Stimulated activated CD4-positive, alpha-beta T cell treated with anti-CD3 and anti-CD28 coated beads, Interleukin-15, amount 100 ng/mL, for 24 hours (primary cell): Measurements from ENCODE around the gene IL15.
A peak's percentile ranks its signal among the peaks of the same experiment; 100 is the strongest.
"Not testable (repeated sequence)": the region's sequence is repeated elsewhere in the genome, so short reads cannot be mapped to it uniquely, and the experiment has no call there.

Experiments used
- DNase-seq: peaks from one replicate; pipeline ENCODE4 v3.0.0-alpha.2; 2020

Gene IL15

DNA sequence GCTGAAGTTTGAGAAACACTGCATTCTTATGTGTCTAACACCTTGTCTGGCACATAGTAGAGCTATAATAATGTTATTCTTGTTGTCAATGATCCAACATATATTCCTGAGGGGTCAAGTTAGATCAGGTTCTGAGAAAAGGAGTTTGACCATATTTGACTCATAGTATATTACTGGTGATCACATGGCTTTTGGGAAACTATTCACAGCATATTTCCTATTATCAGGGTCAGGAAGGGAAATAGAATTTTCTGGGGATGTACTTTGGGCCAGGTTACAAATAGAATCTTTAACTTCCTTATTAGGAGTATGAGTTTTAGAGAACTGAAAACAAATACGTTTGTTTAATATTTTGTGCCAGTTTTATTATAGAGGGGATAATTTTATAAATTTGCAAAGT is 11.6 kb downstream of the IL15 start:
- DNase-seq: no peak

DNA sequence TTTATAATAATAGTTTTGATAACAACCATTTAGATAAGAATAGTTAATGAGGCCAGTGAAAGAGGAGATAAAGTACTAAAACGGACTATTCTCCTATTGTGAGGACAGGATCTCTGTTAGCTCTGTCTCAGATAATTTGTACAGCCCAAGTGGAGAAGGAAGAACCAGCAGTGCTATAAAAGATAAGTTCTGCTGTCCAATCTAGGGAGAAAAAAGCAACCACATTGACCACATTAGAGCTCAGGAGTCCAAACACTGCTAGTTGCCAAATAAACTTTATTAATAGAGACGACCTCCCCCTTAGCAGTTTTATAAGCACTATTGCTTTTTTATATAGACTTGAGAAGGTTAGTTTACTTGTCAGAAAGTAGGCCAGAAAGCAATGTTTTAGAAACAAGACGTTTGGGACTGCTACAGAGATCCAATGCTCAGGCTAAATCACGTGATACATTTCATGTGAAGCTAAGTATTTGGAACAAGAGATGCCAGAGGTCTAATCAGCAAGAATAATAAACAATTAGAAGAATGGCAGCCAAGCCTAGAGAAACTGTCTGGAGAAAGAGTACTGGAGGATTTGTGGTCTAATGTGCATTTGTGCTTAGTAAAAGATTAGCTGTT is 15.9 kb downstream of the IL15 start:
- DNase-seq: no peak

DNA sequence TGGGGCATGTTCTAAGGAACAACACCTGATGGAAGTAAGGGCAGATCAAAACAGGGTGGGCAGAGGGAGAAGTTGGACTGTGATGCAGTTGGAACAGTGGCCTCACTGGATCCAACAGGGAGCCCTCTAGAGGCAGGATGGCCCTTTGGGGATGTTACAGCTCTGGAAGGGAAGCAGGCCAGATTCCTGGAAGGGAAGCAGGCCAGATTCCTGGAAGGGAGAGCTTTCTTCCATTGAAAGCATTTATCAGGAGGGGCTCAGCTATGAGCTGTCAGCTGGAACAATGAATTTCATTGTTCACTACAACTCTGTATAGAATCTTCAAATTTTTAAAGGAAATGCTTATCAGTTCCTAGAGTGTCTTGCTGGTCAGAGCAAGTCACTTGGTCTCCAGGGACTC is 17.7 kb downstream of the IL15 start:
- no peak for DNase-seq

DNA sequence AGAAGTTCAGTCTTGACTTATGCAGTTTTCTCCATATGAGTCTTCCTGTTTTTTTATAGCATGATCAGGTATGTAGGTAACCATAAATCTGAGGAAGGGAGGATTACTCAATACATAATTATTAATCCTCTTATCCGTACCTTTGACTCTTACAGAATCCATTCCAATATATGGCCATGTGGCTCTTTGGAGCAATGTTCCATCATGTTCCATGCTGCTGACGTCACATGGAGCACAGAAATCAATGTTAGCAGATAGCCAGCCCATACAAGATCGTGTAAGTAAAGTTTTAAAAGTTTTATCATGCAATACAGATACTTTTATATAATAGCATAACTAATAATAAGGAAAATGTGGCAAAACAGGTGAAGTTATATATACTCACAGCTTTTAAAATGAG is 19.6 kb downstream of the IL15 start:
- DNase-seq: no peak

DNA sequence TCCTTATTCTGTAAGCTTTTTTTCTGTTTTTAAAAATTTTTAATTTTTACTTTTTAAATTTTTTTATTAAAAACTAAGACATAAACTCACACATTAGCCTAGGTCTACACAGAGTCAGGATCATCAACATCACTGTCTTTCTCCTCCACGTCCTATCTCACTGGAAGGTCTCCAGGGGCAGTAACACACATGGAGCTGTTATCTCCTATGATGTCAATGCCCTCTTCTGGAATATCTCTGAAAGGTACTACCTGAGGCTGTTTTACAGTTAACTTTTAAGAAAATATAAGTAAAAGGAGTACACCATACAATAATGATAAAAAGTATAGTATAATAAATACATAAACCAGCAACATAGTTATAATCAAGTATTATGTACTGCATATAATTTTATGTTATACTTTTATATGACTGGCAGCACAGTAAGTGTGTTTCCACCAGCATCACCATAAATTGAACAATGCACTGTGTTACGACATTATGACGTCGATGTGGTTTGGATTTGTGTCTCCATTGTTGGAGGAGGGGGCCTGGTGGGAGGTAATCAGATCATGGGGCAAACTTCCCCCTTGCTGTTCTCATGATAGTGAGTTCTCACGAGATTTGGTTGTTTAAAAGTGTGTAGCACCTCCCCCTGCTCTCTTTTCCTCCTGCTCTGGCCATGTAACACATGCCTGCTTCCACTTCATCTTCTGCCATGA is 21.3 kb downstream of the IL15 start:
- DNase-seq: no peak

DNA sequence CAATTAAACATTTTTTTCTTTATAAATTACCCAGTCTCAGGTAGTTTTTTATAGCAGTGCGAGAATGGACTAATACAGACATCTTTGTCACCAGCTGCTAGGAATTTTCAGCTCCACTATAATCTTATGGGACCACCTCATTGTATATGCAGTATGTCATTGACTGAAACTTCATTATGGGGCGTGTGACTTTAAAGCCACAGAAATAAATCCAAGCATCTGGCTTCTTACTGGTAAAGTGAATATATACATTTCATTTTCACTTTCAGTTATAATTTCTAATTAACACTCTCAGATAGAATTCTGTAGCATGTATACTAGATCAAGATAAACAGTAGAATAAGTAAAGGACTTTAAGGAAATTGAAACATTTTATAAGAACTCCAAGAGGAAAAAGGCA is 21.9 kb downstream of the IL15 start:
- DNase-seq: no peak

DNA sequence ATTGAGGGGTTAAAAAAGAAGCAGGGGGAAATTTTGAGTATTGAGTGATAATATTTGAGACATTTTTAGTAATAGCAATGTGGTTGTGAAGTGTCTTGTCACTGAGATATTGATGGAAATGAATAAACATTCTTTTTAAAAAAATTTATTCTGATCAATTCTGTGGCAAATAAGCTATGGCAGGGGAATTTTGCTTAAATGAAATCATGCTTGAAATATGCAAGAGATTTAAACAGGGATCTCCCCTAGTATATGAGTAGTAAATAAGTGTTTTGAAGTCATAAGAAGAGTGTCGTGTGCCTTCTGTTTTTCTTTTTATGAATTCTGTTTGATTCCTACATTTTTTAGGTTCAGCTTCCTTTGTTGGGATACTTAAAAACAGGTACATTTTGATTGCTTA is 23.2 kb downstream of the IL15 start:
- no peak for DNase-seq

DNA sequence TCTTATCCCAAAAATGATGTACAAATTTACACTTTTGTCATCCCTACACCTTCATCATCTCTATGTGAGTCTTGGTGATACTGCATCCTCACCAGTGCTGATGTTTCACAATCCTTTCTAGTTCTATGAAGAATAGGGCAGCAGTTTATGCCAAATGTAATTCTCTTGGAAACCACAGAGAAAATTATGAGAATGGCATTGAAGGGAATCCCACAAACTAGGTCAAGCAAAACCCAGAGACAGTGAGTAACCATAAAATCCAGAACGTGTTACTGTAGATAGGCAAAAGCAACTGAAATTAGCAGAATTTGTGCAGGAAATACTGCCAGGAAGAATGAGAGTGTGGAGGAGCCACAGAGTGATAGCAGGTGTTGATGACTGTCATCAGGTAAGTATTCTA is 24.5 kb downstream of the IL15 start:
- no peak for DNase-seq

DNA sequence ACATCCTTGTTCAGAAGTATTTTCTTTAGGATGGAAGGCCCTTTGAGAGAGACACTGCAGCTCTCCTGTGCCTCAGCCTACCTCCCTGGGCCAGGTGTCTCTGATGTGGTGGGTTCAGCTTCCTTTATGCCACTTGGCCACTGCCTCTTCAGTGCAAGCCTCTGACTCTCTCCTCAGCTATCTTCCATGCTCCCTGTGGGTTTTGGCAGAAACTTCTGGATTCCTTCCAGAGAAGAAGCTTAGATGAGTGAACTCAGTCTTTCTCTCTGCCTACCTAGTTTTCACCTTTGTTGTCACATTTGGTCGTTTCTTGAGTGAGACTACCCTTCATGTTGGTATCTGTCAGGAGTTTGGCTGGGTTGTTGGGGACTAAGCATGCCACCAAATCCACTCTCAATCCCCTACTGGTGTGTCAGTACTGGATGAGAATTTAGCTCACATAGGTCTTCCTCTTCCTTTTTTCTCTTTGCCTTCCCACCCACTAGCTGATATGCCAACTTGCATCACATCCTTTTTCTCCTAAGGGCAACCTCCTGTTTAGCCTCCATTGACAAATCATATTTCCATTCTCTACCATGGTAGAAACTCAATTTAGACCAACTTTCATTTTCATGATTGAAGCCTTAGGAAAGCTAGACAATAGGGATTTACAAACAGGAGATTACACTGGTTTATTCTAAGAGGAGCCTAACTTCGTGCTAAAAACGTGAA is 32.0 kb downstream of the IL15 start:
- DNase-seq: no peak

DNA sequence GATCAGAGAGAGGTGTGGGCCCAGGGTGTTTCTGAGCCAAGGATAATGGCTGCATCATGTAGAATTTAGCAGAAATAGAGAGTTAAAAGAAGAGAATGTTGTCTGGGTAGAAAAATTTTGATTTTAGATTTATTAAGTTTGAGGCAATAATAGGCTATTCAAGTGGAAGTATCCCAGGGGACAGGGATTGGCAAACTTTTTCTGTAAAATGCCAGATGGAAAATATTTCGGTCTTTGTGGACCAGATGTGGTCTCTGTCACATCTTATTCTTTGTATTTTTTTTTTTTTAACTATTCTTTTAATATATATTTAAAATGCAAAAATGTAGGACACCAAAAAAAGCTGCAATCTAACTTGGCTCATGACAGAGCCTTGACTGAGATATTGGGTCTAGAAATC is 33.1 kb downstream of the IL15 start:
- no peak for DNase-seq

DNA sequence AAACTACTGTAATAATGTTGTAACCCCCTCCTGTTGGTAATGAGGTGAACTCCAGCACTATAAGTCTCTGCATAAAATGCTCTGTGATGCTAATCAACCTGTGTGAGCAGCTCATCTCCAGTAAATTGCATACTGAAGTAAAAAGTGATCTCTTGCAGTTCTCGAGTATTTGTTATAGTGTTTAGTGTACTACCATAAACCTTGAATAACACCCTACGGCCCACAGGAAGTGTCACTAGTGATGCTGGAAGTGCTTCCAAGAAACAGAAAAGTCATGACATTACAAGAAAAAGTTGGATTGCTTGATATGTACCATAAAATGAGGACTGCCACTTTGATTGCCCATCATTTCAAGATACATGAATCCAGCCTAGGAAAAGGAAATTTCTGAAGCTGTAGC is 39.0 kb downstream of the IL15 start:
- DNase-seq: no peak

DNA sequence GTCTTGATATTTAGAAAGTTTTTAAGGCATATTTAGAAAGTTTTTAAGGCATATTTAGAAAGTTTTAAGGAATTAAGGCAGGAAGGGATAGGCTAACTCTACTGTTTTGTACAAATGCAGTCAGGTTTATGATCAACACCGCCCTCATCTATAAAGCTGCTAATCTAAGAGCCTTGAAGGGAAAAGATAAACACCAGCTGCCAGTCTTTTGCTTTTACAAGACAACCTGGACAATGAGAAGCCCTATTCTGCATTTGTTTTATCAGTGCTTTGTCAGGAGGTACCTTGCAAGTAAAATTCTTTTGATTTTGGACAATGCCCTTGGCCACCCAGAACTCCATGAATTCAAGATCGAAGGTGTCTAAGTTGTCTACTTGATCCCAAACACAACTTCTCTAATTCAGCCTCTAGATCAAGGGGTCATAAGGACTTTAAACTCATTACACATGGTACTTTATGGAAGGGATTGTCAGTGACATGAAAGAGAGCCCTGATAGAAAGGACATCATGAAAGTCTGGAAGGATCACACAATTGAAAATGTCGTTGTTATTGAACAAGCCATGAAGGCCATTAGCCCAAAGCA is 39.8 kb downstream of the IL15 start:
- DNase-seq: no peak

DNA sequence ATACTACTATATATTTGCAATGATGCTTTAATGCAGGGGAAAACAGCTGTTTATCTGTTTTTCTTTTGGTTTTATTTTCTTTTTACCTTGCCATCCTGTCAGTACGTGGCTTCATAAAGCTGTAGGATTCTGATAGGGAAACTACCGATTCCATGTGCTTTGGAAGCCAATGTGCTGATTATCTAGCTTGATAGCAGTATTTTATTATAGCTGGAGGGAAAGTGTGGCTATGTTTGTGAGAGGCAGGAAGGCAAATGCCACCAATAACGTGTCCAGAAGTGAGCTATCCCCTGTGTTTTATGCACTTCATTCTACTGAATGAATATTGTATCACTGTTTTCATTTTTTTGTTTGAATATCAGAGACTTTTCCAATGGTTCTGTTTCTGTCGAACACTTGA is 43.7 kb downstream of the IL15 start:
- DNase-seq: no peak

DNA sequence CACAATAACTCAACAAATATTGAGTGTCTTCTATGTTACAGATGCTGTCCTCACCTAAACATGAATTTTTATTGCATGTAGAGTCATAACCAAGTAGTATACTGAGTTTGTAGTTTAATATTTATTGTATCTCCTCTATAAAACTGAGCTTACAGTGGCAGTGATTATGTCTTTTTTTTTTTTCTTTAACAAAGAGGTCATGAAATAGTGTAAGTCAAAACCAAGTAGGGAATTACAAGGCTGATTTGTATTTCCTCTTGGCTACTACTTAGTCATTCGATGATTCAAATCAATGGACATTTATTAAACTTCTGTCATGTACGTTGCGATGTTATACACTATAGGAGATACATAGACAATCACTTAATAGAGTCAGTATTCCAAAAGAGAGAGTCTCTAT is 48.4 kb downstream of the IL15 start:
- DNase-seq: no peak

DNA sequence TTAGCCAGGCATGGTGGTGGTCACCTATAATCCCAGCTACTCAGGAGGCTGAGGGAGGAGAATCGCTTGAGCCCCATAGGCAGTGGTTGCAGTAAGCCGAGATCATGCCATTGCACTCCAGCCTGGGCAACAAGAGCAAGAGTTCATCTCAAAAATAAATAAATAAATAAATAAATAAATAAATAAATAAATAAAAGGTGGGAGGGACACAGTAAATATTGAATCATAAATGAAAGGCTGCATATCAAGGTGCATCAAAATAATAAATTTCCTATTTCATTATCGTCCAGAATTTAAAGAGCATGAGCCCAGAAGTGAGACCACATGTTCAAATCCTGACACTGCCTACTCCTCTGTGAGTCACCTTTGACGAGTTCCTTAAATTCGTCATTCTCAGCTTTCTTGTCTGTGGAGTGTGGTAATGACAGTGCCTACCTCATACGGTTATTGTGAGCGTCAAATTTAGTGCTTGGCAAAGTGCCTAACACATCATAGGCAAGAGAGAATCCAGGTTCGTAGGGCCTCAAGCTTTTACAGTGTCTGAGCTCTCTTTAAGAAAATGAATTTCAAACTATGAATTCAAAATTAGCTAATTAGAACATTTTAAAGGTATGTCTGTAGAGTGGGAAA is 49.9 kb downstream of the IL15 start:
- no peak for DNase-seq

DNA sequence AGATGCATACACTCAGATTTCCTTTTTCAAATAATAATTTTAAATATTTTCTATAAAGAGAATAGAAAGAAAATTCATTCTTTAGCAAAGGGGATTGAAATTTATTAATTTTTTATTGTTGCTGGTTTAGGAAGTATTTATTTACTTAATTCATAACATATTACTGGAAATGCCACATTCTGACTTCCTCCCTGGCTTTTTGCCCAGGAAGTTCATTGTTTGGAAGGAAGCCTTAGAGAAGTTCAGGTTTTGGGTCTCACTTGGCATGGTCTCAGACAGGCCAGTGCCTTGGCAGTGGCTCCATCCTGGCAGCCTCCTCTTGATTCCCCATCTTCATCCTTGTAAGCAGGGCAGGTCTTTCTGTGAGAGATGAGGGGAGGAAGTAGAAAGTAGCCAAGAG is 50.5 kb downstream of the IL15 start:
- no peak for DNase-seq

DNA sequence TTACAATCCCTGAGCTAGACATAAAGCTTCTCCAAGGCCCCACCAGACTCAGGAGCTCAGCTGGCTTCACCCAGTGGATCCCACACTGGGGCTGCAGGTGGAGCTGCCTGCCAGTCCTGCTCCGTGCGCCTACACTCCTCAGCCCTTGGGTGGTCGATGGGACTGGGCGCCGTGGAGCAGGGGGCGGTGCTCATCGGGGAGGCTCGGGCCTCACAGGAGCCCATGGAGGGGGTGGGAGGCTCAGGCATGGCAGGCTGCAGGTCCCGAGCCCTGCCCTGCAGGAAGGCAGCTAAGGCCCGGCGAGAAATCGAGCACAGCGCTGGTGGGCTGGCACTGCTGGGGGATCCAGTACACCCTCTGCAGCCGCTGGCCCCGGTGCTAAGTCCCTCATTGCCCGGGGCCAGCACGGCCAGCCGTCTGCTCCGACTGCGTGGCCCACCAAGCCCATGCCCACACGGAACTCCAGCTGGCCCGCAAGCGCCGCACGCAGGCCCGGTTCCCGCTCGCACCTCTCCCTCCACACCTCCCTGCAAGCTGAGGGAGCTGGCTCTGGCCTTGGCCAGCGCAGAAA is 53.4 kb downstream of the IL15 start:
- not testable (repeated sequence) for DNase-seq

DNA sequence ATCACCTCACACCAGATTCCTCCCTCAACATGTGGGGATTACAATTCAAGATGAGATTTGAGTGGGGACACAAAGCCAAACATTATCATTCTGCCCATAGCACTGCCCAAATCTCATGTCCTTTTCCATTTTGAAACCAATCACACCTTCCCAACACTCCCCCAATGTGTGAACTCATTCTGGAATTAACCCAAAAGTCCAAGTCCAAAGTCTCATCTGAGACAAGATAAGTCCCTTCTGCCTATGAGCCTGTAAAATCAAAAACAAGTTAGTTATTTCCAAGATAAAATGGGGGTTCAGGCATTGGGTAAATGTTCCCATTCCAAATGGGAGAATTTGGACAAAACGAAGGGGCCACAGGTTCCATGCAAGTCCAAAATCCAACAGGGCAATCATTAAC is 54.9 kb downstream of the IL15 start:
- DNase-seq: not testable (repeated sequence)

DNA sequence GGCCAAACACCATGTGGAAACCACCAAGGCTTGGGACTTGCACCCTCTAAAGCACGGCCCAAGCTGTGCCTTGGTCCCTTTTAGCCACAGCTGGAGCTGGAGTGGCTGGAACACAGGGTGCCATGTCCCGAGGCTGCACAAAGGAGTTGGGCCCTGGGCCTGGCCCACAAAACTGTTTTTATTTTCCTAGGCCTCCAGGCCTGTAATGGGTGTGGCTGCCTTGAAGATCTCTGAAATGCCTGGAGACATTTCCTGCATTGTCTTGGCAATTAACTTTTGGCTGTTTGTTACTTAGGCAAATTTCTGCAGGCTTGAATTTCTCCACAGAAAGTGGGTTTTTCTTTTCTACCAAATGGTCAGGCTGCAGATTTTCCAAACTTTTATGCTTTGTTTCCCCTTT is 55.7 kb downstream of the IL15 start:
- no peak for DNase-seq

DNA sequence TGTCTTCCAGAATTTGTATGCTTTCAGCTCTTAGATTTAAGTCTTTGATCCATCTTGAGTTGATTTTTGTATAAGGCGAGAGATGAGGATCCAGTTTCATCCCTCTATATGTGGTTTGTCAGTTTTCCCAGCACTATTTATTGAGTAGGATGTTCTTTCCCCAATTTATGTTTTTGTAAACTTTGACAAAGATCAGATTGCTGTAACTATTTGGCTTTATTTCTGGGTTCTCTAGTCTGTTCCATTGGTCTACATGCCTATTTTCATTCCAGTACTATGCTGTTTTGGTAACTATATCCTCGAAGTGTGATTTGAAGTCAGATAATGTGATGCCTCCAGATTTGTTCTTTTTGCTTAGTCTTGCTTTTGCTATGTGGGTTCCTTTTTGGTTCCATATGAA is 60.7 kb downstream of the IL15 start:
- DNase-seq: no peak

DNA sequence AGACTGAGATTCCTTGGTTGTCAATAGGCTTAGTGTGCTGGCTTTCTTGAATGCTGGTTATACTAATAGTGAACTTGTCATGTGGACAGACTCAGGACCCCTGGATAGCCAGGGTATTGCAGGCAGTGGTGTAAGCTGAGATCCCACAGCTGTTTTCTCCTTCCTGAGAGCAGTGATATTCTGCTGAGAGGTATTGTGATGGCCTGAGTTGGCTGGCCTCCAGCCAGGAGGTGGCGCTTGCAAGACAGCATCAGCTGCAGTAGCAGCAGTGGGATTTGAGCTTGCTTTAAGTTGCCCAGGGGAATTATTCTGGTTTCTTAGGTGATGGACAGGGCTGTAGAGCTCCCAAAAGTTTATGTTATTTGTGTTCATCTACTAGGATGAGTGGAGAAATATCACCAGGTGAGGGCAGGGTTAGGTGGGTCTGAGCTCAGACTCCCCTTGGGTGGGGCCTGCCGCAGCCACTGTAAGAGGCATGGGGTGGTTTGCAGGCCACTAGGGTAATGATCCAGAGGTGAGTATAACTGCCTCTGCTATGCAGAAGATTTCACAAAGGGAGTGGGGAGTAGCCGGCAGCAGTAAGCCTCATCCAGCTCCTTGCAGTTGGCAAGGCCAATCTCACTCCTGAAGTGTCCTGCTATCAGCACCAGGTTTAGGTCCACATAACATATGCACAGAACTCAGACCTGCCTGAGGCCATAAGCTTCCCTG is 66.2 kb downstream of the IL15 start:
- DNase-seq: peak; percentile 15

DNA sequence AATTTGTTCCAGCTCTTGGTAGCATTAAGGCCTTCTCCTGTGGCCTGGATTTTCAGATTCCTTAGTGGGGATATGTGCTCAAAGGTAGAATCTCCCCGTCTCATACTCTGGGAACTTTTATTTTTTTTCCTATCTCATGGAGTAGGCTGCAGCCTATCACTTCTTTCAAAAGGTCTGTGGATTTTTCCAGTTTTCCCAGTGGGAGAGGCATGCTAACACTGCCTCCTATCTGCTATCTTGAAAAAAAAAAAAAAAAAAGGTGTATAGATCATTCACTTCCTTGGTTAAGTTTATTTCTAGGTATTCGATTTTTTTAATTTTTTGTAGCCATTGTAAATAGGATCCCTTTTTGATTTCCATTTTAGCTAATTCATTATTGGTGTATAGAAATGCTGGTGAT is 67.1 kb downstream of the IL15 start:
- no peak for DNase-seq
